DMS 273 (cell line): ENCODE results near the gene CCT4.
"Not testable (repeated sequence)": the region's sequence is repeated elsewhere in the genome, so short reads cannot be mapped to it uniquely, and the experiment has no call there.

Experiments used
- DNase-seq: peaks from one replicate; lab custom pipeline; 2025; ENCODE audit not compliant: unreplicated experiment; lab: John Stamatoyannopoulos, UW

The CCT4 gene

GRCh38 chr2:61879351-61879750 lies 9.1 kb downstream of the CCT4 start:
- not testable (repeated sequence) for DNase-seq

GRCh38 chr2:61878761-61879160 lies 9.7 kb downstream of the CCT4 start:
- DNase-seq: no peak

DNA sequence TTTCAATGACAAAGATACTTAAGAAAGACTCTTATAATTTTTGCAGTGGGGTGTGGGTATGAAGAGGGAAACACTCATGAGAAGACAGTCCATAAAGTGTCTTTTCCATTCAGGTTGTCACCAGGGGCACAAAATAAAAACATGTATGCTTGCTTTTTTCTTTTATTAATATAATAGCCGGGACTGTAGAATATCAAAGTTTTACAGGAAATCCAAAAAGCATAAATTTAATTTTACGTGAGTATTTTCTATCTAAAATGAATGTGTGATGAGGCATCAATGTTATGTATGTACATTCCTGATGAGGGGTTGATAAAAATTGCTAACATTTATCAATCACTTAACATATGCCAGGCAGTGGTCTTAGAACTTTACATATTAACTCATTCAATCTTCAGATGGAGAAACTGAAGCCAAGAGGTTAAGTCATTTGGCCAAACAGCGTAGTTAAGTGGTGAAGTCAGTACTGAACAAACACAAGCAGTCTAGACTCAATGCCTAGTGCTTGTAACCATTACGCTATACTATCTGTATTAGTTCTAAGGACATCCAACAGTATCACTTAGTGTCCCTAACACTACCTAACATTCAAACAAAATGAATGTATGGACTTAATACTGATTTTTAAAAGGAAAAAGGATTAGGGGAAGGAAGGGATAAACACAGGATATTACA lies 10.7 kb downstream of the CCT4 start:
- DNase-seq: no peak

GRCh38 chr2:61876400-61876799 lies 12.1 kb downstream of the CCT4 start:
- no peak for DNase-seq

DNA sequence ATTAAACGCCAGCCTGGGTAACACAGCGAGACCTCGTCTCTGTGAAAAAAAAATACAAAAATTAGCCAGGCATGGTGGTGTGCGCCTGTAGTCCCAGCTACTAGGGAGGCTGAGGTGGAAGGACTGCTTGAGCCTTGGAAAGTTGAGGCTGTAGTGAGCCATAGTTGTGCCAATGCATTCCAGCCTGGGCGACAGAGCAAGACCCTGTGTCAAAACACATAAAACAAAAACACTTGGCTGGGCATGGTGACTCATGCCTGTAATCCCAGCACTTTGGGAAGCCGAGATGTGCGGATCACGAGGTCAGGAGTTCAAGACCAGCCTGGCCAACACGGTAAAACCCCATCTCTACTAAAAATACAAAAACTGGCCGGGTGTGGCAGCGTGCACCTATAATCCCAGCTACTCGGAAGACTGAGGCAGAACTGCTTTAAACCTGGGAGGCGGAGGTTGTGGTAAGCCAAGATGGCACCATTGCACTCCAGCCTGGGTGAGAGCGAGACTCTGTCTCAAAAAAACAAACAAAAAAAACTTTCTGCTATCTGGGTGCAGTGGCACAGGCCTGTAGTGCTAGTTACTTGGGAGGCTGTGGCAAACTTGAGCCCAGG lies 21.9 kb downstream of the CCT4 start:
- DNase-seq: not testable (repeated sequence)

DNA sequence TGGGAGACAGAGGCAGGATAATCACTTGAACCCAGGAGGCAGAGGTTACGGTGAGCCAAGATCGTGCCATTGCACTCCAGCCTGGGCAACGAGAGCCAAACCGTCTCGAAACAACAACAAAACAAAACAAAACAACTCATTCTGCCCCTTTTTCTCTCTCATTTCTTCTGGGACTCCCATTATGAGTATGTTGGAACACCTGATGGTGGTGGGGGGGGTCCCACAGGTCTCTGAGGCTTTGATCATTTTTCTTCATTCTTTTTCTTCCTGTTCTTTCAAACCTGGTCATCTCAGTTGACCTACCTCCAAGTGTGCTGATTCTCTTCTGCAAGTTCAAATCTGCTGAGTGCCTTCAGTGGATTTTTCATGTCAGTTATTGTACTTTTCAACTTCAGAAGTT lies 26.4 kb downstream of the CCT4 start:
- DNase-seq: no peak

DNA sequence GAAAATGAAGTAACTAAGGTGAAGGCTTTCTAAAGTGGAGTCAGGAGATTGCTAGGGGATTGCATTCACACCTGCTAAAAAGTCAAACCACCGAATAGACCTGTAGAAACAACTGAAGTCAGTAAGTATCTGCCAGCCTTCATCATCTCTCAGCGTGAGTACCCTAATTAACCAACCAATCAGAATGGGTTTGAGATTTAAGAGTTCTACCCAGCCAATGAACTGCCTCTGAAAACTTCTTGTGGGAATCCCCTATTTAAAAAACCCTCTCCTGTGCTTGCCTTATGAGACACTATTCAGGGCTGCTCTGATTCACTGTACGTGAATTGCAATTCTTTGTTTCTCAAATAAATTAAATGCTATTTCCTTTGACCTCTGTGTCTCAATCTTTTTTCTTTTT lies 31.2 kb downstream of the CCT4 start:
- DNase-seq: no peak

DNA sequence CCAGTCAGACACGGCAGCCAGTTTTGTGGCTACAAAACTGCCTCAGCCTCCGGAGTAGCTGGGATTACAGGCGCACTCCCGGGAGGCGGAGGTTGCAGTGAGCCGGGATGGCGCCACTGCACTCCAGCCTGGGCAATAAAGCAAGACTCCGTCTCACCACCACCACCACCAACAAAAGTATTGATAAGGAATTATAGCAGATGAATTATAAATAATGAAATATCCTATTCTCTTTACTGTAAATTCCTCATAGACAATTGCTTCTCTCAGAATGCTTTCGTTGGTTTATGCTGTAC lies 33.2 kb downstream of the CCT4 start:
- no peak for DNase-seq

DNA sequence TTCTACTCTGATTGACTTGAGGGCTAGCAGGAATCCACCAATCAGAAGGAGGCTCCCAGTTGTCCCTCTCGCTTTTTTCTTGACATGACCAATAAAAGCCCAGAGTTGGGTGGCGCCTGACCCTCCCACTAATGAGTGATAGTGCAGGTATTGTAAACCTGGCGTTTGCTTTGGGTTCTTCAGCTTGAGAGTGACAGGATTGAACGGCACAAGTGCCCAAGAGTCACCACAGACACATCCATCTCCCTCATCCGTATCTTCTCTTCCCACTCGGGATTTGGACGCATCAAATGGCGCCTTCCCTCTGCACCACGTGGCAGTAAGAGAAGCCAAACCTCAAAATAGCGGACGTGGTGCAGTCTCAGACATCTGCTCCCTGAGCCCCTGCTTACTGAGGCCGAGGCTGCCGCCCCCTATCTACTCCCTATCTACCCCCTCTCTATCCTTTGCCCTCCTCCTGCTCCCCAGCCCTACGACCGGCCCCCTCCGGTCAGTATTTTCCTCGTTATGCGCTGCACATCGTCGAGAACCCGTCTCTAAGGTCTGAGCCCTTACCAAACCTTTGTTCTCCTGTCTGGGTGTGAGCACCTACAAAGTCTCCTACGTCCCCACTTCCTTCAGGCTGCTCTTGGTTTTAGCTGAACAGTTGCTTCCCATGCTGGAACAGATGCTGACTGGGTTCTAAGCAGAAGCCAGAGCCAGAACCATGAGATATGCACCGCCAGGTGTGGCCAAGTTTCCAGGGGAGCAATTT lies 33.7 kb downstream of the CCT4 start:
- peak; percentile 99 for DNase-seq

GRCh38 chr2:61853847-61854563 lies 34.5 kb downstream of the CCT4 start, which contains the start of gene FAM161A:
FAM161A (minus strand) TSS chr2:61854060; CDS start chr2:61854041, 19 bp downstream.
- peak; percentile 95 for DNase-seq

DNA sequence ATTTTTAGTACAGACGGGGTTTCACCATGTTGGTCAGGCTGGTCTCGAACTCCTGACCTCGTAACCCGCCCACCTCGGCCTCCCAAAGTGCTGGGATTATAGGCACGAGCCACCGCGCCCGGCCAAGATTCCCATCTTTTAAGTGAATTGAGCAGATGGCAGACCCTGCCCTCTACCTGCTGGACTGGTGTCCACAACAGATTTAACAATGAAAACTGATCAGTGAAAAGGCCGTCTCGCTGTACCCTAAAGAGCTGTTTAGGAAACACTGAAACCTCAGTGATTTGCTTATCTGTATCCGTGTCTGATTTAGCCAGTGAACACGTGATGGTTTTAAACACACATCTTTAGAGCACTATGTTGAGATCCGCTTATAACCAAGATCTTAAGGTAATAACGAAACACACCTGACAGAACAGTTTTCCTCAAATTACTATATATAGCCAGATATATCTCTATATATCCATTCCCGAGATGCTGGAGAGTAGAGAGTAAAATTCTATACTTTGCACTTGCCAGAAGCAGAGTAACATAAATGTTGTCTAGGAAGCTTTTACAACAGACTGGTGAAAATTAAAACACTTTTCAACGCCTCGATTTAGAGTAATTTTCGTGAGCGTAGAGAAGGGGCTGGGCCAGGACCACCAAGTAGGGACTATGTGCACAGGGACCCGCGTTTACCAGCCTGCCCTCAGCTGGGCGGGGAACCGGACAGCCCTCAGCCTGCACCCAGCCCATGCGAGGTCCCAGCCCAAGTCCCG lies 35.2 kb downstream of the CCT4 start:
- peak; percentile 92 for DNase-seq

- DNase-seq: not testable (repeated sequence)
These were observed 37.2 kb downstream of the CCT4 start for GRCh38 chr2:61851270-61851669.

DNA sequence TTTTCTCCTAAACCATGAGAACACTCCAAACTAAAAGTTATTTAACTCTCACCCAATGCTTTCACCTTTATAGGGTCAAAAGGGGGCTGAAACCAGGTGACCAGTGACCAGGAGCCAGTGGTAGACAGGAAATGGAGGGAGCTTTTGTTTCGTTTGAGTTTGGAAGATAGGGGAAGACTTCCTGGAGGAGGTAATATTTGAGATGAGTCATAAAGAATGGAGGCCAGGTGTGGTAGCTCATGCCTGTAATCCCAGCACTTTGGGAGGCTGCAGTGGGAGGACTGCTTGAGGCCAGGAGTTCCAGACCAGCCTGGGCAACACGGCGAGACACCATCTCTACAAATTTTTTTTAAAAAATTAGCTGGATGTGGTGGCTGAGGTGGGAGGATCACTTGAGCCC lies 43.1 kb downstream of the CCT4 start:
- DNase-seq: no peak

GRCh38 chr2:61841286-61841685 lies 47.2 kb downstream of the CCT4 start:
- DNase-seq: no peak

DNA sequence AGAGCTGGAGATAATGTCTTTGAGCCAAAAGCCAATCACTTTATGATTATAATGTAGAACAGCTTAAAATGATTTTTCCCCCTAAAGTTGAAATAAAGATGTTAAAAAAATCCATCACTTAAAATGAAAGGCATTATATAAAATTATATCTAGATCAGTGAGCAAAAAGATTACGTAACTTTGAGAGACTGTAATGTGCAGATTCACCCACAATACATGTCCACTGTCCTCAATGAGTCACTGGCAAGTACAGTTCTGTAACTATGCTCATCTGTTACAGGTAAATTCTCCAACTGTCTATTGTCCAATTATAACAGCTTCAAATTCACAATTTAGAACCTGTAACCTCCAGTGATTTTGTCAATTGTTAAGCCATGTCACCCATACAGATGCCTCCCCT lies 53.6 kb downstream of the CCT4 start:
- no peak for DNase-seq

DNA sequence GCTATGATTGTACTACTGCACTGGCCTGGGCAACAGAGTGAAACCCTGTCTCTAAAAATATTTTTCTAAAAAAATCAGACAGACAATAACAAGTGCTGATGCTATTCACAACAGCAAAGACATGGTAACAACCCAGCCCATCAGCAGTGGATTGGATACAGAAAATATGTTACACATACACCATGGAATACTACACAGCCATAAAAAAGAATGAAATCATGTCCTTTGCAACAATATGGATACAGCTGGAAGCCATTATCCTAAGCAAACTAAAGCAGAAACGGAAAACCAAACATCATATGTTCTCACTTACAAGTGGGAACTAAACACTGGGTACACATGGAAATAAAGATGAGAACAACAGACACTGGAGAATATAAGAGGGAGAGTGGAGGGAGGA lies 54.5 kb downstream of the CCT4 start:
- DNase-seq: no peak

DNA sequence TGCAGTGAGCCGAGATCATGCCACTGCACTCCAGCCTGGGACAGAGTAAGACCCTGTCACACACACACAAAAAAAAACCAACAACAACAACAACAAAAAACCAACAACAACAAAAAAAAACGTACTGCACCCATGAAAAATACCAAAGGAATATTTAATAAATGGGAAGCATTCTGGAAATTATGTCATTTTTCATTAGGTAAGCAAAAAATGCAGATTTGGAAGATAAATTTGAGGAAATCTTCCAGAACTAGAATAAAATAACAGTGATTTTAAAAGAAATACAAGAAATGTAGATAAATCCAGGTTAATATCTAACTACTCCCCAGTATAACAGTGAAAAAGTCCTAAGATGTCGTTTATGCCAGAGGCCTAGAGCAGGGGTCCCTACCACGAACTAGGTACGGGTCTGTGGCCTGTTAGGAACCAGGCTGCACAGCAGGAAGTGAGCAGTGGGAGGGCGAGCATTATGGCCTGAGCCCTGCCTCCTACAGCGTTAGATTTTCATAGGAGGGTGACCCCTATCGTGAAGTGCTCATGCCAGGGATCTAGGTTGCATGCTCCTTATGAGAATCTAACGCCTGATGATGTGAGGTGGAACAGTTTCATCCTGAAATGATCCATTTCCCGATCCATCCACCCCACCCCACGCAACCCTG lies 56.1 kb downstream of the CCT4 start:
- no peak for DNase-seq

DNA sequence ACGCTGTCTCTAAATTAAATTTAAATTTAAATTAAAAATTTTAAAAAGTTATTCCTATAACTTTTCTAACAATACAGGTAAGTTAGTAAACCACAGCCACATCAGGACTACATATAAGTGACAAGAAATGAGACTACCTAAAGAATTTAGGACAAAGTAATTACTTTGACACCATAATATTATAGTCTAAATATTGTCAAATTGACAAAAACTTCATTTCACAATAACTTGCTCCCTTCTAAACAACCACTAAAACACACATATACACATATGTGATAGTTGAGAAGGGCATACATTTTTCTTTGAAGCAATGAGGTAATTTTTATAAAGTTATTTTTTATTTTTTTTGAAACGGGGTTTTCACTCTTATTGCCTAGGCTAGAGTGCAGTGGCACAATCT lies 66.2 kb downstream of the CCT4 start:
- DNase-seq: no peak
